ENCODE data around the gene DEPDC5. TPM values are rescaled to one million over a fixed set of nuclear protein-coding genes. Genes with fewer than 3 reads are reported as not detected.

The DEPDC5 gene
- total RNA-seq, 1 donor from 2014 or later: 42.9 TPM

DNA sequence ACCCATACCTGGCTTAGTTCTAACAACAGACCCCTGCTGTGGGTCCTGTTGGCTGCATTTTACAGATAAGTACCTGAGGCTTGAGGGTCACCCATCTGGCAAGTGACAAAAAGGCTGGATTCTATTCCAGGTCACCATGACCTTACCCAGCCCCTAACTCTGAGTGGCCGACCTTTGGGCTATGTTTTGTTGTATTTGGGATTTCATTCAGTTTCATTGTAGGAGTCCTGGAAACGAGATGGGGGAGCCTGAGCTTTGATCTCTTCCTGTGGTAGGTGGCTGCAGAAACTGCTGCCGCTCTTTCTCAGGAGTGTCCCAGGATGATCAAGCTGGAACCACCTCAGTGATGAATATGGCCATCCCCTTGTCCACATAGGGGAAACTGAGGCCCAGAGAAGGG, 165.9 kb downstream of the DEPDC5 start:
- intact Hi-C loops (cut with micrococcal nuclease): no loop called here

DNA sequence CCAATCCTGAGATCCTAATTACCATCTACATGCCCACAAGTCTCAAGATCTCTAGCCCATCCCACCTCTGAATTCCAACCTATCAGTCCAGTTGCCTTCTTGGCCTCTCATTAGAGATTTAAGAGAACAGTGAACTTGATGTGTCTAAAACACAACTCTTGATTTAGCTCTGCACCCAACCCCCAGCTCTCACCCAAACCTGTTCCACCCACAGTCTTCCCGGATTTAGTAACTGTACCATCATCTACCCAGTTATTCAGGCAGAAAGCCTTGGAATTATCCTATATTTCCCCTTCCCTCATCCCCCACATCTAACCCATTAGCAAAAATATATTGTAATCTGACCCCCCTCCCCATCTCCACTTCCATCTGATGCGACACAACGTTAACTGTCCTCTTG, 166.5 kb downstream of the DEPDC5 start:
- intact Hi-C loops (cut with micrococcal nuclease): no loop called here

DNA sequence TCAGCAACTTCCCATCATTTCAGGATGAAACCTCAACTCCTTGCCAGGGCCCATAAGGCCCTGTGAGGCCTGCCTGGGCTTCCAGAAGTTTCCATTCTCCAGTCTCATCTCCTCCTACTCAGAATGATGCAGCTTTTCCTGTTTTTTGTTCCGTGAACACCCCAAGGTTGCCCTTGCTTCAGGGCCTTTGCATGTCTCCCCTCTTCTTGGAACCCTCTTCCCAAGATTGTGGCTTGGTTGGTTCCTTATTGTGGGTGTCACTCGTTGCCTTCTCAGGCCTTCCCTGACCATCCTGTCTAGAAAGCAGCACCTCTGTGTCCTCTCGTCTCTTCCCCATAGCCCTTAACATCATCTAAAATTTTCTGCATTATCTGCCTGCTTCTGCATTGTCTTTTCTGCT, 167.3 kb downstream of the DEPDC5 start:
- intact Hi-C loops (cut with micrococcal nuclease): no loop called here

DNA sequence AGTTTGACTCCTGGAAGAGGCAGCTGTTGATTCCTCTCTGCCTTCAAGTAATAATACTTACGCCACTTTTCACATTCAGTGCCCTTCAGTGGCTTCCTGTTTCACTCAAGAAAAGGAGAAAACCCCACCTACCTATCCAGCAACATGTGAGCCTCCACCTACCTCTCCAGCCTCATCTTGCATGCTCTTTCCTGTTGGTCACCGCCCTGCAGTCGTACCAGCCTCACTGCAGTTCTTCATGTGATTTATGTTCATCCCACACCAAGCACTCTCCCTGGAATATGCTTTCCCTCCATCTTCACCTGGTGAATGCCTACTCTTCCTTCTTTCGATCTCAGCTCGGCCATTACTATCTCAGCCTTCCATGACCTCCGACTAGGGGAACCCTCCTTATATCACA, 168.7 kb downstream of the DEPDC5 start:
- intact Hi-C loops (cut with micrococcal nuclease): no loop called here

DNA sequence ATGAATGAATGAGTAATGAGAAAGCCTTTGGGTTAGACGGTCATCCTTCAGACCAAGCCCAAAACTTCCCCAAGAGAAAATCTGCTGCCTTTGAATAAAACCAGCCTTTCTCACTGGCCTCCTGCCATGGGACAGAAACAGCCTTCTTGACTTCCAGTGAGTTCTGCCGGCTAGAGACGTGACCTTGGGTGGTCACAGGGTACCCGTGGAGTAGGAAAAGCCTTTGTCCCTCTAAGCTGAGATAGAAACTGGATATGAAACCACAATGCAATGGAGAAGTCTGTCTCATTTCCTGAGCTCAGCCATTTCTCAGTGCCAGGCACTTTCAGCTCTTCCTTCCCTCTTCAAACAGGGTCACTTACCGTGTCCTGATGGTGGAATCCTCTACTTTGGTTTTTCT, 169.3 kb downstream of the DEPDC5 start:
- intact Hi-C loops (cut with micrococcal nuclease): no loop called here

DNA sequence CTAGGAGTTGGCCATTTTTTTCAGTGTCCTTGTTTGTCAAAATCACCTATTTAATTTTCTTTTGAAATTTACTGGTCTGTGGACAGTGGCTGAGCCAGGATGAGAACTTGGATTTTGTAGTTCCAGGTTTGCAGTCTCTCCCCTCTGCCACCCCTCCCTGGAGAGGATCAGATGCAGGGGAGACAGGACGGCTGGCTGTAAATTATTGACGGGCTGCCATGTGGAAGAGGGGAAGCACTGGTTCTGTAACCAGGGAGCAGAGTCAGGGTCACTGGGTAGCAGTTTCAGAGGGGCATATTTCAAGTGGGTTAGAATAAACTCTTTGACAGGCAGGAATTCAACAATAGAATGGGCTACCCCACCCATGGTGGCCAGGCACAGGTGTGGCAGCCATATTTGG, 169.9 kb downstream of the DEPDC5 start:
- intact Hi-C loops (cut with micrococcal nuclease): no loop called here

DNA sequence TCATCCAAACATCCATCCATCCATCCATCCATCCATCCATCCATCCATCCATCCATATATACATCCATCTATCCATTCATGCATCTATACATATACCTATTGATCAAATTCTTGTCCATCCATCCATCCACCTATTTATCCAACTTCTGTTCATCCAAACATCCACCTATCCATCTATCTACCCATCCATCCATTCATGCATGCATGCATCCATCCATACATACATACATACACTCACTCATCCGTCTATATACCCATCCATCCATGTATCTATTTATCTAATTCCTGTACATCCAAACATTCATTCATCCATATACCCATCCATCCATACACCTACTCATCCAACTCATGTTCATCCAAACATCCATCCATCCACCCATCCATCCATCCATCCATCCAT, 171.2 kb downstream of the DEPDC5 start:
- intact Hi-C loops (cut with micrococcal nuclease): no loop called here

DNA sequence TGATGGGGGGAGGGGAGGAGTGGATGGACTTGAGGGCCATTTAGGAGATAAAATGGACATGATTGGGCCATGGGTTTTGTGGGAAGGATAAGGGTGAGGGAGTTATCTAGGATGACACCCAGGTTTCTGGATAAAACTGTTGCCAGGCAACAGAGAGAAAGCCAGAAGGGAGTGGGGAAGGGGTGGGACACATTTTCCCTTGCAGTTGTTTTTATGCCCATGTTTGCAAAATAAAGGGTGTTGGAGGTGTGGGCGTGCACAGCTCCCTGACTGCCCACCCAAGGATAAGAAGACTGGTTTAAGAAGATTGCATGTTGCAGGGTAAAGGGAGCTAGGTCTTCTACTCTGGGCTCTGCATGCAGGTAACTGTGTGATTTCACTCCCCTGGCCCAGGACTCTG, 172.2 kb downstream of the DEPDC5 start:
- intact Hi-C loops (cut with micrococcal nuclease): no loop called here

DNA sequence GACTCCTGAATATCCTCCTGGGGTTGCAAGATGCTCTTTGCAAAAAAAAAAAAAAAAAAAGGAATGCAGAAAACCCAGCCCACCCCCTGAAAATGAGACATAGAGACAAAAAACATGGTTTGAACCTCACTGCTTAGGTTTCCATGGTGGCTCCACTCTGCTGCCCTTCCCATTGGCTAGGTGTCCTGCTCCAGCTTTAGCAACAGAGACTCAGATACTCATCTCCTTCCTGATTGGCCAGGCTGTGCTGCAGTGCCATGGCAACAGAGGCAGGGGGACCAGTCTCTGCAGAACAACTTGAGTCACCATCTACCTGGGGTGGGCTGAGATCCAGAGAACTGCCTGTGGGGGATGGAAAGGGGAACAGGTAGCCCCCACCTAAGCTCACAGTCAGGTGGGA, 173.2 kb downstream of the DEPDC5 start:
- intact Hi-C loops (cut with micrococcal nuclease): no loop called here

DNA sequence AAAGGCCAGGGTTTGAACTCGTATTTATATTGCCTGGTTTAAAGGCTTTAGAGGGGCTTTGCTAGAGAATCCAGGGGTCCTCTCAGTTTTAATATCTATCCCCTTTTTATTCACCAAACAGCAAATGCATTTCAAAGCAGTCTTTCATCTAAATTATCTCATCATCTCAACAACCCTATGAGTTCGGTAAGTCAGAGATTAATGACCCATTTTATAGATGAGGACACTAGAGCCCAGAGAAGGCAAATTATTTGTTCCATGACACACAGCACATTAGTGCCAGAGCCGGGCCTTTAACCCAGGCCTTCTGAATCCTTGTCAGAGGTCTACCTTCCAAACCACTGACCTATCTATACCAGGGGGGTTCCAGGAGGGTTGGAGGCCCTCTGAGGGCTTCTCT, 173.7 kb downstream of the DEPDC5 start:
- intact Hi-C loops (cut with micrococcal nuclease): no loop called here

DNA sequence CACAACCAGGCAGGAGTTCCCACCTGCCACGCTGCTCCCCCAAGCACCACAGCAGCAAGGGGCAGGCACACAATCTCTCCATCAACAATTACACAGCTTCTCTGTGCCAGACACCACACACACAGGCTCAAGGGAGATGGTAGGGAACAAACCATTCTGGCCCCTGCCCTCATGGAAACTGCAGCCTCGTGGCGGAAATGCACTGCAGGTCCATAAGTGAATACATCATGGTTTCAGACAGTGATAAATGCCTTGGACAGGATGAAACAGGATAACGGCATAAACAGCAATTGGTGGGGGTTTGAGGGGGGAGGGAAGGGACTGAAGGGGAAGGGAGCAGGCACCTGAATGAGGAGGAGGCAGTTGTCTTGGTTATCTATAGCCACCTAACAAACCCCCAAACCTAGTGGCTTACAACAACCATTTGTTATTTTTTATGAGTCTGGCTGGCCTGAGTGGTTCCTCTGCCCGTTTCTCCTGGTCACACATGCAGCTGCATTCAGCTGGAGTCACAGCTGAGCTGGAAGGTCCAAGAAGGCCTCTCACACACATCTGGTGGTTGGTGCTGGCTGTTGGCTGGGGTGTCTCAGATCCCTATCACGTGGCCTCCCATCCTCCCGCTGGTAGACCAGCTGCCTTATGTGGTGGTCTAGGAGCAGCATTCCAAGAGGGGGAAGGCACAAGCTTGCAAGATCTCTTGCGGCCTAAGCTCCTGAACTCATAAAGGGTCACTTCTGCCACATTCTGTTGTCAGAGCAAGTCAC, 175.5 kb downstream of the DEPDC5 start:
- intact Hi-C loops (cut with micrococcal nuclease): no loop called here

DNA sequence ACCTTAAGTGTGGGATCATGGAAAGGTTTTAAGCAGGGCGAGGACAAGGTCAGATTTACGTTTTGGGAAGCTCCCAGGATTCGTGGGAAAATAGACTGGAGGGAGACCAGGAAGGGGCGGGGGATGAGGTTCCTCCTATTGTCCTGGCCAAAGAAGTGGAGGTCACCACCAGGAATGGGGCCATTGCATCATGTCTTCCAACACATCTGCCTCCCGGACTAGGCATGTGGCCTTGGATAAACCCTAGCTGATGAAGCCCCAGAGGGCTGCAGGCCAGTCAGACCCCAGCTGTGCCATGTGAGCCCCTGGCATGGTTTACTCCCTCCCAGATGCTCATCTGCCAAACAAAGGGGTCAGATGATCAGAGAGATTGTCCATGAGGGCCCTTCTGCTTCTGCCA, 179.0 kb downstream of the DEPDC5 start:
- intact Hi-C loops (cut with micrococcal nuclease): no loop called here

DNA sequence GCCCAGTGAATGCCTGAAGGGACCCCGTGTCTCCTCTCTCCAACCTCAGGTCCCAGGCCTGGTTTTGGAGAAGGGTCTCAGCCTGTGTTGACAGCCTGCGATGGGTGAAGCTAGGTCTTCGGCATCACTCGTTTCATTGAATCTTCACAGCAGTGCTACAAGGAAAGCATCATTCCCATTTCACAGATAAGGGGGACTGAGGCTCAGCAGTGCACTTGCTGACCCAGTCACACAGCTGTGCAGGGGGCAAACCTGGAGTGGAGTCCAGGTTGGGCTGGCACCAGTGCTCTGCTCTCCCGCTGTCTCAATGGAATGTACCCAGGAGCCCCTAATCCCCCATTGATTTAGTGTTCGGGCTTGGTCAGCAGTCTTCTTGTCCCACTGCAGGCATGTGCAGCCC, 179.6 kb downstream of the DEPDC5 start:
- intact Hi-C loops (cut with micrococcal nuclease): no loop called here

DNA sequence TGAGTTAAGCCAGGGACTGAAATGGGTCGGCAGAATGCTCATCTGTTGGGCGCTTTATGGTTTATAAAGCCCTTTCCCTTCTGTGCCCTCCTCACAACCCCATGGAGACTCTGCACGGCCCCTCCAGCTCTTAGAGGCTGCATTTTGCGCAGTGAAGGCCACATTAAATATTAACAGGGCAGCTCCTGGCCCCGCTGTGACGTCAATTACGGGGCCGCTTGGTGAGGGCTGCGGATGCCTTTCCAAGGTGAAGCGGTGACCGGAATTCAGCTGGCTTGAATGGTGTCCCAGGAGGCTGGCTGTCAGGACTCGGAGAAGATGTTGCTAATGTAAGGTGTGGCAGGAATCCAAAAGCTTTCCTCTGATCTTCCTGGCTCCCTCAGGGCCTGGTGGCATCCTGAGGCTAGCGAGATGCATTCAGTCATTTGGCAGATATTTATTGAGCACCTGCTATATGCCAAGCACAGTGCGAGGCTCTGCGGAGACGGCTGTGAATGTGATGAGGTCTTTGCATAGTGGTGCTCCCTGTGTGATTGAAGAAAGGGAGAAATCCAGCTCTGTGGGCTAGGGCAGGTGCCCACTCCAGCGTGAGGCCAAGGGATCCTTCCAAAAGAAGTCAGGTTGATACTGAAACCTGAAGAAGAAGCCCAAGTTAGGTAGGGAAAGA, 180.1 kb downstream of the DEPDC5 start:
- intact Hi-C loops (cut with micrococcal nuclease): no loop called here

DNA sequence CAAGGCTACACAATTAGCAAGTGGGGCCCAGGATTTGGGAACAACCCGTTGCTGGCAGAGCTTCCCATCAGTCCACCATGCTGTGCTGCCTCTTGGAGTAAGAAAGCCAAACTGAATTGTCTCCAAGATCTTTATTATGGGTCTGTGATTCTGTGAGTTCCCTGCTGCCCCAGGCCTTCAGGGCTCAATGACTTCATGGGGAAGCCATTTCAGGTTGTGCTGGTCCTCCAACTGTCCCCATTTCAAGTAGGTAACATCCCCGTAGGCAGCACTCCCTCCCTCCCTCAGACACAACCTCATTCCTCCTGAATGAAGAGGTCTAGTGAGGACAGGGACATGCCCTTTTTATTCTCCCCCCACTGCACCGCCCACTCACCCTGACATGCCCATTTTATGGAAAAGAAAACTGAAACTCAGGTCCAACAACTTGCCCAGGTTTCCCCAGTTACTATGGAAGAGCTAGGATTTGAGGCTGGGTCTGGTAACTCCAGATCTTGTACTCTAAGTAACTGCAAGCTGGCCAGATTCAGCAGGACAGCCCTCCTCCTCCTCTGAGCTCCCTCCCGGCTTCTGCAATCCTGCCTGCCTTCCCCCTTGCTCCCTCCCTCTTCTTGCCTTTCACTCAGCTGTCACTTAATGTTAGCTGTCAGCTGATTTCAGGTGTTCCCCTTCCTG, 182.3 kb downstream of the DEPDC5 start:
- intact Hi-C loops (cut with micrococcal nuclease): no loop called here

DNA sequence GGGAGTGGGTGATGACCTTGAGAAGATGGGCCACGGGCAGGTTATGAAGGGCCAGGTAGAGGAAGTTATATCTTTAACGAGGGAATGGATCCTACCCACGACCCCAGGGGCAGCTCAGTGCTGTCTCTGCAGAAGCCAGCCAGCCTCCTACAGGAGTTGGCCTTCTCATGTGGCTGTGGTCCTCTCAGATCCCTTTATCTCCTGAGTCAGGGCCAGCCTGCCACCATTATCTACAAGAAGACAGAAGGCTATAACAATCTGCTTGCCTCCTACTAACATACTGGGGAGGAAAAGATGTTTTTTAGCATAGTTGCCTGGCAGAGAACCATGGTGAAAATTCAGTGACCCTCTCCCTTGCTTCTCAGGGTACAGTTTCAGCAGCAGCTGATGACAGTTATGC, 183.5 kb downstream of the DEPDC5 start:
- intact Hi-C loops (cut with micrococcal nuclease): no loop called here

DNA sequence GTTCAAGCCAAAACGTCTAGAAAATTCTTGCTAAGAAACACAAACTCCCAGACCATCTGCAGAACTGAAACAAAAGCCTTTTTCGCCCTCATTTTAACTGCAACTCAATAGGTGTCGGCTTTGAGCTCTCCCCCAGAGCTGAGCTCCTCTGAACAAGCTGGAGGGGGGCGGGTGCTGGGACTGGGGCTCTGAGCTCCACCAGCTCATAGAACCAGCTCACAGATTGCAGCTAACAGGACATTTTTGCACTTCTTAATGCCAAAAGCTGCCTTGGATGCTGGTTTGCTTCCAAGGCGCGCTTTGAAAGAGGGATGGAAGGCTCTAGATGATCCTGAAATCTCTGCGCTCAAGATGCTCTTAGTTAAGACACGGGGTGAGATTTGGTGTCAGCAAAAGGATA, 184.5 kb downstream of the DEPDC5 start:
- intact Hi-C loops (cut with micrococcal nuclease): no loop called here

DNA sequence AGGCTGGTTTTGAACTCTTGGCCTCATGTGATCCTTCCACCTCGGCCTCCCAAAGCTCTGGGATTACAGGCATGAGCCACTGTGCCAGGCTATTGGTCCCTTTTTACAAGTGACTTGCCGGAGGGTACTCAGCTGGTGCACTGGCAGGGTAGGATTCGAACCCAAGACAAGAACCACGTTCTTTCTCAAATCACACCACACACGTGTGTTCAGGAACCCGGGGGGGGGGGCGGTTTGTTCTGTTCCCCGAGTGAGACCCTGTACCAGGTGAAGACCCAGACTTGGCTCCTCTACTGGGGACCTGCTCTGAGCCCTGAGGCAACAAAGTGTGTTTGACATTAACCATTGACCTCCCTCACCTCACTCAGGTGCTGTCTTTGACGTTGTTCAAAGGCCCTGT, 186.7 kb downstream of the DEPDC5 start:
- intact Hi-C loops (cut with micrococcal nuclease): loop anchor here (10.0 kb wide), 2 partner anchors 534 to 976 kb away; partner anchors contain the start of genes FBXO7, MORC2 and TUG1

DNA sequence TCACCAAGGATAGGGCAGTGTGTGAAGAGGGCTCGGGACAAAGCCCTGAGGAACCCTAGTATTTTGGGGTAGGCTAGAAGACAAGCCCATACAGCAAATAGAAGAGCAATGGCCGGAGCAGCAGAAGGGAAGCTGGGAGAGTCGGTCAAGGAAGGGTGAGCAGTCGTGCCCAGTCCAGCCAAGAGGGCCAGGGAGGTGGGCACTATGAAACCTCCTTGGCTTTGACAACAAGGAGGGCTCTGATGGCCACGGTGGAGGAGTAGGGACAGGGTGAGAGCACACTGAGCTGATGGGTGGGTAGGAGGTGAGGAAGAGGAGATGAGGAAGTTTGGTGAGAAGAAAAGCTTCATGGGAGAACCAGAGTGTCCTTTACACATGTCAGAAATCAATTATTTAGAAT, 188.3 kb downstream of the DEPDC5 start:
- intact Hi-C loops (cut with micrococcal nuclease): loop anchor here (10.0 kb wide), 2 partner anchors 533 to 977 kb away; partner anchors contain the start of genes FBXO7, MORC2 and TUG1

DNA sequence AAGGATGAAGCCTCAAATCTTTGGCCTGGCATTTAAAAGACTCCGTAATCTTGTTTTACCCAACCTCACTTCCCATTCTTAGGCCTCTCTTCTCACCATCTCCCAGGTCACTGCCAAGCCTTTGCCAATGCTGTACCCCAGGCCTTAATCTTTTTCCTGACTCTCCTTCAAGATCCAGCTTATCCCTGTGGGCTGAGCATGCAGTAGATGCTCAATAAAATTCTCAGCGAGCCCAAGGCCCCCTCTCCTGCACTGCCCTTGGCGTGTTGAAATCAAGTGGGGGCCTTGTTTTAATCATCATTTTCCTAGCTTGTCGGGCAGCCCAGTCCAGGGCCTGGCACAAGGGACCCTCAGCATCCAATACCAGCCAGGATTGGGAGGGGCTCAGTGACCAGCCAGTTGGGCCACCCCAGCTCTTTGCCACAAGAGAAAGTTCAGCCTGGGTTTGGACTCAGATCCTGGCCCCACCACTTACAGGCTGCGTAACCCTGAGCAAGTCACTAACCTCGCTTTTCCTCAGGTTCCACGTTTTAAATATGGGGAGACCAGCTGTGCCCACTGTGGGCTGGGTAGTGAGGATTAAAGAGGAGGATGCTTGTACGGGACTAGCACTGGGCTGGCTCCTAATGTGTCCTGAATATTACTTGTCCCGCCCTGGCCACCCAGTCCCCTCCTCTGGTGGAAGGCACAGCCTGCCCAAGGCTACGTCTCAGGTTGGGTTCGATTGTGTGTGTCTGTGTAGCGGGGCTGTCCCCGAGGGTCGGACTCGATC, 189.6 kb downstream of the DEPDC5 start:
- intact Hi-C loops (cut with micrococcal nuclease): loop anchor here (10.0 kb wide), 2 partner anchors 531 to 979 kb away; partner anchors contain the start of genes FBXO7, MORC2 and TUG1

DNA sequence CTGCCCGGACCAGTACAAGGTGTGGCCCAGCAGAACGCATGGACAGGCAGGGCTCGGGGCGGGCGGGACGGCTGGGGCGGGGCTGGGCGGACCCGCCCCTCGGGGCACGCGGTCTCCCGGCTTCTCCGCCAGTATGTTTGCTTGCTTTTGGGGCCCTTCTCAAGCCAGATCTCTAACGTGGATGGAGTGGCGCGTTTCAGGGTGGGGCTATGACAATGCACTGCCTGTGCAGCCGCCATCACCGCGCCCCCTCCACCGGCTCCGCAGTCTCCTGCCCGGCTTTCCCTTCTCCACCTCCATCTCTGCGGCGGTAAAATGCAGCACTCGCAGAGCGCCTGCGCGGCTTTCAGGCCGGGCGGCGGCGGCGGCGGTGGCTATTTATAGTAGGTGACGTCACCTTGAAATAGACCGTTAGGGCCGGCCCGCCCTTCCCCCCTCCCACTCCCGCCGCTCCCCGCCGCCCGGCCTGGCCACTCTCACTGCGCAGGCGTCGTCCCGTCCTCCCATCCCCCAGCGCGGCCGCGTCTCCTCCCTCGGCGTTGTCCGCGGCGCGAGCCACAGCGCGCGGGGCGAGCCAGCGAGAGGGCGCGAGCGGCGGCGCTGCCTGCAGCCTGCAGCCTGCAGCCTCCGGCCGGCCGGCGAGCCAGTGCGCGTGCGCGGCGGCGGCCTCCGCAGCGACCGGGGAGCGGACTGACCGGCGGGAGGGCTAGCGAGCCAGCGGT, 190.3 kb downstream of the DEPDC5 start, which contains the start of gene YWHAH:
YWHAH (plus strand) TSS at position 558 of the 722 bp plus-strand sequence. CDS start 199 bp downstream, outside the sequence.
- intact Hi-C loops (cut with micrococcal nuclease): loop anchor here (1.0 to 10.0 kb wide), 7 partner anchors 26 to 979 kb away; partner anchors contain the start of genes DRG1, FBXO7, MORC2 and PRR14L
